ENCODE results near the gene PPP2R5C. TPM values are rescaled to one million over a fixed set of nuclear protein-coding genes. Genes with fewer than 3 reads are reported as not detected.

The PPP2R5C gene
- total and polyA plus RNA-seq, 7 experiments from 2014 or later: 155 to 449 (median 382) TPM

DNA sequence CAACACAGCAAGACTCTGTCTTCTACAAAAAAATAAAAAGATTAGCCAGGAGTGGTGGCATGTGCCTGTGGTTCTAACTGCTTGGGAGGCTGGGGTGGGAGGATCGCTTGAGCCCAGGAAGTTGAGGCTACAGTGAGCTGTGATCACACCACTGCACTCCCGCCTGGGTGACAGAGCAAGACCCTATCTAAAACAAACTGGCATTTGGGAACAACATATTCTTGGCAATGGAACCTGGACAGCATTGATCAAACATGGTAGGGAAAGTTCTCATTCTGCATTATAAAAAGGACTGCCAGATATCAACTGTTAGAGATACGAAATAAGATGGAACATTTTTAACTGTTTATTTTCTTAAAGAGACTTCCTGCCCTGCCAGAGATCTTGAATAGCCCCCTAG lies 81.5 kb downstream of the PPP2R5C start:
- DNase-seq (no peak), ATAC-seq (no peak)
- intact Hi-C loops (cut with micrococcal nuclease): loop anchor here (1.0 to 5.0 kb wide), 8 partner anchors 18 to 136 kb away; no protein-coding TSS in a partner anchor
- Histone ChIP-seq H3K36me3 (ENCODE audit: control insufficient read depth in 2 of 3, insufficient read depth in 3 of 3, low read length in 3 of 3) (peaks cover 0 to 6% (median 4%) of the 10 kb centered on the region in 3 experiments), H3K27ac (ENCODE audit: low read depth, low read length) (peak overlapping the region; percentile 30), H3K4me1 (ENCODE audit: control insufficient read depth in 2 of 2, insufficient read depth in 2 of 2, low read length in 2 of 2) (peaks cover 60 to 62% of the 10 kb centered on the region in 2 donors), H3K27me3 (ENCODE audit: control insufficient read depth in 2 of 2, insufficient read depth in 2 of 2, low read length in 2 of 2) (no peaks in the 10 kb centered on the region), H3K4me3 (ENCODE audit: low read length) (no peak overlapping the region), H3K9me3 (ENCODE audit: control insufficient read depth in 2 of 3, low read length in 3 of 3) (no peaks in the 10 kb centered on the region)
- Mint-ChIP-seq H3K4me1 (peaks cover 66 to 99% (median 92%) of the 10 kb centered on the region in 7 donors), H3K9me3 (no peaks in the 10 kb centered on the region), H3K27me3 (no peaks in the 10 kb centered on the region), H3K4me3 (peak overlapping the region in 1 of 10 donors; percentile 55), H3K27ac (peak overlapping the region; percentile 70 to 90 (median 84)), H3K36me3 (peaks cover 0 to 23% (median 8%) of the 10 kb centered on the region in 5 donors)
- ChIA-PET POLR2A (interaction anchor here (1.0 to 6.8 kb wide), 4 partner anchors 18 to 136 kb away, joined by 3 to 52 read pairs (median 8); no protein-coding TSS in a partner anchor), CTCF (interaction anchor here (1.2 to 3.6 kb wide), 4 partner anchors 32 to 73 kb away, joined by 3 to 42 read pairs (median 6); no protein-coding TSS in a partner anchor)

DNA sequence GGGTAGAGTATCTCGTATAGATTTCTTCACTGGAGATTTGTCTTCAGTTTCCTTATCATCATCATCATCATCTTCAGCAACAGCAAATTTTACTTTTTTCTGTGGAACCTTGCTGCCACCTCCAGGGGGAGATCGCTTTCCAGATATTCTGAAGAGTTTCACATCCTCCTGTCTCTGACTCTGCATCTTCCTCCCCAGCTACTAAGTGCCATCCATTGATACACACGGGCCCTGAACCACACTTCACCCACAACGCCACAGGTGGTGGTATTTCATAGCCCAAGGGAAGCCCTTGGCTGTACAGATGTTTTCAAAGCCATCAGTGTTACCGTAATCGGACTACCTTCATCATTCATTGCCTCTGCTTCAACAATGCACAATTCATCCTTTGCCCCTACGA lies 82.2 kb downstream of the PPP2R5C start:
- Histone ChIP-seq H3K27ac (ENCODE audit: low read depth, low read length) (peak overlapping the region; percentile 30), H3K36me3 (ENCODE audit: control insufficient read depth in 2 of 3, insufficient read depth in 3 of 3, low read length in 3 of 3) (peaks cover 0 to 6% (median 4%) of the 10 kb centered on the region in 3 experiments), H3K4me1 (ENCODE audit: control insufficient read depth in 2 of 2, insufficient read depth in 2 of 2, low read length in 2 of 2) (peaks cover 56 to 57% of the 10 kb centered on the region in 2 donors), H3K9me3 (ENCODE audit: control insufficient read depth in 2 of 3, low read length in 3 of 3) (no peaks in the 10 kb centered on the region), H3K27me3 (ENCODE audit: control insufficient read depth in 2 of 2, insufficient read depth in 2 of 2, low read length in 2 of 2) (no peaks in the 10 kb centered on the region), H3K4me3 (ENCODE audit: low read length) (no peak overlapping the region)
- no peaks in the 10 kb centered on the region for H3K9me3 Mint-ChIP-seq
- intact Hi-C loops (cut with micrococcal nuclease): loop anchor here (1.0 to 5.0 kb wide), 8 partner anchors 19 to 136 kb away; no protein-coding TSS in a partner anchor
- peaks cover 67 to 99% (median 90%) of the 10 kb centered on the region in 7 donors for H3K4me1 Mint-ChIP-seq
- peak; percentile 88 for ATAC-seq
- ChIA-PET CTCF (interaction anchor here (0.6 to 3.6 kb wide), 7 partner anchors 8 to 136 kb away, joined by 3 to 42 read pairs (median 5); no protein-coding TSS in a partner anchor), POLR2A (interaction anchor here (1.0 to 6.8 kb wide), 6 partner anchors 11 to 136 kb away, joined by 3 to 52 read pairs (median 4); no protein-coding TSS in a partner anchor)
- H3K27ac Mint-ChIP-seq: peak overlapping the region; percentile 70 to 90 (median 84)
- no peaks in the 10 kb centered on the region for H3K27me3 Mint-ChIP-seq
- peaks cover 0 to 23% (median 8%) of the 10 kb centered on the region in 5 donors for H3K36me3 Mint-ChIP-seq
- peak overlapping the region in 9 of 10 donors; percentile 5 to 66 (median 56) for H3K4me3 Mint-ChIP-seq
- DNase-seq: peak in 7 of 9 donors; percentile 54 to 70 (median 59)

DNA sequence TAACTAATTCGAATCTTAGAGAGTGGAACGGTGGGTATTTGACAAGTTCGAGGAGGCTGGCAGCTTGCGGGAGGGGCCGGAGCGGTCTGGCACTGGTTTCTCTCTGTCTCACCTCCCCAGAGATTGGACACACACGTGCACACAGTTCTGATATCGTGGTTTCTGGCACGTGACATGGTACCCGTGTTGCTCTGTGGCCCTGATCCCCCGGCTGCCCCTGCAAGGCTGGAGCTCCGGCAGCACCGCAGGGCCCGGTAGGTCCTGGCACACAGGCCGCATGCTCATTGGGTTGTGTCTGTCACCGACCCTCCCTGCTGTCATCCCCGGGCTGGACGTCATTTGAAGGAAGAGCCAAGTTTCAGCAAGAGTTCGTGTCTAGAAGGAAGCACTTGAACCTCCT lies 82.7 kb downstream of the PPP2R5C start:
- intact Hi-C loops (cut with micrococcal nuclease): loop anchor here (5.0 kb wide), 1 partner anchor 33 kb away; no protein-coding TSS in a partner anchor
- no peaks in the 10 kb centered on the region for H3K9me3 Mint-ChIP-seq
- Histone ChIP-seq H3K9me3 (ENCODE audit: control insufficient read depth in 2 of 3, low read length in 3 of 3) (no peaks in the 10 kb centered on the region), H3K27ac (ENCODE audit: low read depth, low read length) (peak overlapping the region; percentile 30), H3K4me3 (ENCODE audit: low read length) (no peak overlapping the region), H3K27me3 (ENCODE audit: control insufficient read depth in 2 of 2, insufficient read depth in 2 of 2, low read length in 2 of 2) (no peaks in the 10 kb centered on the region), H3K36me3 (ENCODE audit: control insufficient read depth in 2 of 3, insufficient read depth in 3 of 3, low read length in 3 of 3) (peaks cover 0 to 6% (median 4%) of the 10 kb centered on the region in 3 experiments), H3K4me1 (ENCODE audit: control insufficient read depth in 2 of 2, insufficient read depth in 2 of 2, low read length in 2 of 2) (peaks cover 54 to 60% of the 10 kb centered on the region in 2 donors)
- peaks cover 69 to 99% (median 93%) of the 10 kb centered on the region in 7 donors for H3K4me1 Mint-ChIP-seq
- no peaks in the 10 kb centered on the region for H3K27me3 Mint-ChIP-seq
- H3K4me3 Mint-ChIP-seq: peak overlapping the region in 2 of 10 donors; percentile 23 to 62
- peak overlapping the region in 7 of 9 donors; percentile 45 to 90 (median 82) for H3K27ac Mint-ChIP-seq
- ChIA-PET POLR2A (interaction anchor here (1.0 to 6.8 kb wide), 7 partner anchors 10 to 137 kb away, joined by 3 to 52 read pairs (median 5); no protein-coding TSS in a partner anchor), CTCF (interaction anchor here (0.6 to 3.6 kb wide), 9 partner anchors 9 to 137 kb away, joined by 3 to 42 read pairs (median 3); no protein-coding TSS in a partner anchor)
- peaks cover 0 to 25% (median 7%) of the 10 kb centered on the region in 5 donors for H3K36me3 Mint-ChIP-seq
- no peak for ATAC-seq
- no peak for DNase-seq

DNA sequence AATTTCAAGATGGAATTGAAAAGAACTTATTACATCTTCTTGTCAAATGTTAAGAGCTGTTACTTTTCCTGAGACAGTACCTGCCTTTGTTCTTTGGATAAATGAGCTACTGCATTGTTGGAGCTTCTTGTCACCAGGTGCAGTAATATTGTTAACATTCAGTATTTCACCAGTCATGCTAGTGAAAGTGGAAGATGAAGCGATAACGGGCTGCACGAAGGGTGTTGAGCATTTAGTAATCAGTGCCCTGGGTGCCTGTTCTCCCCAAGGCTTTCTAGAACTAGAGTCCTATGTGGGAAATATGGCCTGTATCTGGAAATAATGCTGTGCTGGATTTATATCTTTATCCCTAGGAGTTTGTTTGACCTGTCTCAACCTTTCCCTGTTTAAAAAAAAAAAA lies 83.2 kb downstream of the PPP2R5C start:
- peaks cover 0 to 6% (median 0%) of the 10 kb centered on the region in 3 experiments for H3K36me3 ChIP-seq (ENCODE audit: control insufficient read depth in 2 of 3, insufficient read depth in 3 of 3, low read length in 3 of 3)
- peaks cover 70 to 99% (median 93%) of the 10 kb centered on the region in 7 donors for H3K4me1 Mint-ChIP-seq
- H3K27me3 Mint-ChIP-seq: no peaks in the 10 kb centered on the region
- peak overlapping the region in 7 of 9 donors; percentile 34 to 88 (median 79) for H3K27ac Mint-ChIP-seq
- no peak for ATAC-seq
- H3K36me3 Mint-ChIP-seq: peaks cover 3 to 21% (median 4%) of the 10 kb centered on the region in 5 donors
- no peak for DNase-seq
- no peaks in the 10 kb centered on the region for H3K9me3 Mint-ChIP-seq
- no peak overlapping the region for H3K4me3 ChIP-seq (ENCODE audit: low read length)
- peaks cover 54 to 60% of the 10 kb centered on the region in 2 donors for H3K4me1 ChIP-seq (ENCODE audit: control insufficient read depth in 2 of 2, insufficient read depth in 2 of 2, low read length in 2 of 2)
- ChIA-PET CTCF (interaction anchor here (0.9 to 3.6 kb wide), 6 partner anchors 9 to 137 kb away, joined by 3 to 42 read pairs (median 6); no protein-coding TSS in a partner anchor), POLR2A (interaction anchor here (0.6 to 6.8 kb wide), 8 partner anchors 9 to 137 kb away, joined by 3 to 52 read pairs (median 5); no protein-coding TSS in a partner anchor)
- H3K27me3 ChIP-seq (ENCODE audit: control insufficient read depth in 2 of 2, insufficient read depth in 2 of 2, low read length in 2 of 2): no peaks in the 10 kb centered on the region
- H3K9me3 ChIP-seq (ENCODE audit: control insufficient read depth in 2 of 3, low read length in 3 of 3): no peaks in the 10 kb centered on the region
- intact Hi-C loops (cut with micrococcal nuclease): loop anchor here (5.0 kb wide), 1 partner anchor 33 kb away; no protein-coding TSS in a partner anchor
- peak overlapping the region; percentile 30 for H3K27ac ChIP-seq (ENCODE audit: low read depth, low read length)
- peak overlapping the region in 1 of 10 donors; percentile 12 for H3K4me3 Mint-ChIP-seq

DNA sequence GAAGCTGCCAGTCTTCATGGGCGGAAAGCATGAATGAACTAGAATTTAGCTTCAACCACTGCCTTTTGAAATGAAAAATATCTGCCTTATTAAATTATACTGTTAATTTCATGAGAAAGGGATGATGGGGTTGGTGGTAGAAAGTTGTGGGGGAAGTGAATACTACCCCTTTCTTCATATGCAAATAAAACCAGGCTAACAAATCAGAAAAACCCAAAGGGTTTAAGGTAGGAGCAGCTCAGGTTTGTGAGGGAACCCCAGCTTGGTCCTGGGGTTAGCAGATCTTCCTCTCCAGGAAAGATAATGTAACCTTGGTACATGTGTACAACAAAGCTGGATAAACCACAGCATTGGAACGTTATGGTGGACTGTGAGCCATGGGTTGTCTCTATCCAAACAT lies 84.0 kb downstream of the PPP2R5C start:
- Histone ChIP-seq H3K27ac (ENCODE audit: low read depth, low read length) (no peak overlapping the region), H3K9me3 (ENCODE audit: control insufficient read depth in 2 of 3, low read length in 3 of 3) (no peaks in the 10 kb centered on the region), H3K27me3 (ENCODE audit: control insufficient read depth in 2 of 2, insufficient read depth in 2 of 2, low read length in 2 of 2) (no peaks in the 10 kb centered on the region), H3K4me3 (ENCODE audit: low read length) (no peak overlapping the region), H3K4me1 (ENCODE audit: control insufficient read depth in 2 of 2, insufficient read depth in 2 of 2, low read length in 2 of 2) (peaks cover 54 to 63% of the 10 kb centered on the region in 2 donors), H3K36me3 (ENCODE audit: control insufficient read depth in 2 of 3, insufficient read depth in 3 of 3, low read length in 3 of 3) (peaks cover 0 to 6% (median 0%) of the 10 kb centered on the region in 3 experiments)
- no peak for ATAC-seq
- CTCF ChIA-PET: interaction anchor here (0.5 to 3.6 kb wide), 6 partner anchors 8 to 138 kb away, joined by 3 to 42 read pairs (median 7); no protein-coding TSS in a partner anchor
- intact Hi-C loops (cut with micrococcal nuclease): no loop called here
- H3K4me3 Mint-ChIP-seq: no peak overlapping the region
- peak overlapping the region in 4 of 9 donors; percentile 19 to 85 (median 60) for H3K27ac Mint-ChIP-seq
- H3K36me3 Mint-ChIP-seq: peaks cover 4 to 19% (median 5%) of the 10 kb centered on the region in 5 donors
- H3K4me1 Mint-ChIP-seq: peaks cover 73 to 99% (median 93%) of the 10 kb centered on the region in 7 donors
- POLR2A ChIA-PET: interaction anchor here (1.2 to 6.8 kb wide), 7 partner anchors 9 to 74 kb away, joined by 3 to 52 read pairs (median 5); no protein-coding TSS in a partner anchor
- no peak for DNase-seq
- H3K9me3 Mint-ChIP-seq: no peaks in the 10 kb centered on the region
- H3K27me3 Mint-ChIP-seq: no peaks in the 10 kb centered on the region

DNA sequence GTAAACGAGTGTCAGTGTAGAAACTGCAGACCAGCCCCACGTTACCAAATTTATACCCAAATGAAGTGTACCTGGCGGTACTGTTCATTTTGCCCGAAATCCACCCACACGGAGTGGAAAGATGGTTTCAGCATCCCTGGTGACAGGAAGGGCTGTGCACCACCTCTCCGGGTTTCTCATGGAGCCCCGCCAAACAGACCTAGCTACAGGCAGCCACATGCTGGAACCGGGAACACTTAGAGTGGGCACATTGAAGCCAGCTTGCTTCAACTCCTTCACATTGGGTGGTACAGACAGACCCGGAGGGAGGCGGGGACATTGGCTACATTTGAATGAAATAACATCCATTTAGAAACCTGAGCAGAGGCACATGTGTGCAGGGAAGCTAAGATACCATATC lies 84.4 kb downstream of the PPP2R5C start:
- no peak for ATAC-seq
- Mint-ChIP-seq H3K9me3 (no peaks in the 10 kb centered on the region), H3K27me3 (no peaks in the 10 kb centered on the region), H3K4me1 (peaks cover 71 to 99% (median 93%) of the 10 kb centered on the region in 7 donors), H3K4me3 (peak overlapping the region in 5 of 10 donors; percentile 11 to 49 (median 14)), H3K36me3 (peaks cover 4 to 16% (median 5%) of the 10 kb centered on the region in 5 donors), H3K27ac (peak overlapping the region in 7 of 9 donors; percentile 56 to 89 (median 64))
- Histone ChIP-seq H3K27me3 (ENCODE audit: control insufficient read depth in 2 of 2, insufficient read depth in 2 of 2, low read length in 2 of 2) (no peaks in the 10 kb centered on the region), H3K4me3 (ENCODE audit: low read length) (no peak overlapping the region), H3K4me1 (ENCODE audit: control insufficient read depth in 2 of 2, insufficient read depth in 2 of 2, low read length in 2 of 2) (peaks cover 54 to 62% of the 10 kb centered on the region in 2 donors), H3K9me3 (ENCODE audit: control insufficient read depth in 2 of 3, low read length in 3 of 3) (no peaks in the 10 kb centered on the region), H3K36me3 (ENCODE audit: control insufficient read depth in 2 of 3, insufficient read depth in 3 of 3, low read length in 3 of 3) (peaks cover 0 to 6% (median 0%) of the 10 kb centered on the region in 3 experiments), H3K27ac (ENCODE audit: low read depth, low read length) (peak overlapping the region; percentile 14)
- CTCF ChIA-PET: interaction anchor here (0.5 to 3.6 kb wide), 4 partner anchors 9 to 139 kb away, joined by 3 to 42 read pairs (median 10); no protein-coding TSS in a partner anchor
- DNase-seq: no peak
- intact Hi-C loops (cut with micrococcal nuclease): no loop called here
- POLR2A ChIA-PET: interaction anchor here (1.2 to 6.8 kb wide), 6 partner anchors 10 to 75 kb away, joined by 3 to 52 read pairs (median 5); no protein-coding TSS in a partner anchor

Measured in naive thymus-derived CD4-positive, alpha-beta T cell (primary cell).